H9 (cell line): Measurements from ENCODE around the gene VAV2. TPM values are rescaled to one million over a fixed set of nuclear protein-coding genes. Genes with fewer than 3 reads are reported as not detected.

Source experiments
- DNase-seq: peaks from one replicate; pipeline ENCODE4 v3.0.0-alpha.2; 2017
- H2AFZ ChIP-seq: one replicate; pipeline ENCODE4 v1.6.1; 2013; ENCODE audit warnings: mild to moderate bottlenecking, low read length, control low read depth, moderate library complexity
- H2AK5ac ChIP-seq: 2 replicates; pipeline ENCODE4 v1.6.1; 2013; ENCODE audit warnings: low read length, control low read depth, mixed read lengths; ENCODE audit not compliant: insufficient read length
- H2BK120ac ChIP-seq: one replicate; pipeline ENCODE4 v1.6.1; 2013; ENCODE audit warnings: low read depth, mild to moderate bottlenecking, low read length, control low read depth, inconsistent platforms; ENCODE audit not compliant: poor library complexity, severe bottlenecking
- H2BK12ac ChIP-seq: 2 replicates; pipeline ENCODE4 v1.6.1; 2013; ENCODE audit warnings: low read length, control low read depth, mixed read lengths, low read depth; ENCODE audit not compliant: insufficient read length
- H2BK15ac ChIP-seq: 2 replicates; pipeline ENCODE4 v1.6.1; 2013; ENCODE audit warnings: low read depth, low read length, control low read depth
- H2BK20ac ChIP-seq: one replicate; pipeline ENCODE4 v1.6.1; 2013; ENCODE audit warnings: low read depth, mild to moderate bottlenecking, low read length, control low read depth, inconsistent platforms; ENCODE audit not compliant: poor library complexity, severe bottlenecking
- H2BK5ac ChIP-seq: 2 replicates; pipeline ENCODE4 v1.6.1; 2013; ENCODE audit warnings: low read length, control low read depth, mixed read lengths; ENCODE audit not compliant: insufficient read length
- H3K14ac ChIP-seq: 2 replicates; pipeline ENCODE4 v1.6.1; 2013; ENCODE audit warnings: low read length, control low read depth; ENCODE audit not compliant: insufficient read depth
- H3K18ac ChIP-seq: 2 replicates; pipeline ENCODE4 v1.6.1; 2013; ENCODE audit warnings: low read depth, mild to moderate bottlenecking, mixed read lengths, low read length, control low read depth; ENCODE audit not compliant: insufficient read length
- H3K23ac ChIP-seq: 2 replicates; pipeline ENCODE4 v1.6.1; 2013; ENCODE audit warnings: low read length, control low read depth, mixed read lengths, low read depth; ENCODE audit not compliant: insufficient read length
- H3K23me2 ChIP-seq: 2 replicates; pipeline ENCODE4 v1.6.1; 2013; ENCODE audit warnings: low read depth, mild to moderate bottlenecking, mixed read lengths, low read length, control low read depth; ENCODE audit not compliant: insufficient read length, poor library complexity, severe bottlenecking
- H3K27ac ChIP-seq: 2 replicates; pipeline ENCODE4 v1.5.1; 2013; ENCODE audit warnings: low read length, control low read depth, mixed read lengths, low read depth; ENCODE audit not compliant: insufficient read length
- H3K27me3 ChIP-seq: 2 replicates; pipeline ENCODE4 v1.6.1; 2013; ENCODE audit warnings: low read length, control low read depth, inconsistent platforms; ENCODE audit not compliant: insufficient read depth
- H3K4ac ChIP-seq: 2 replicates; pipeline ENCODE4 v1.6.1; 2013; ENCODE audit warnings: low read depth, mild to moderate bottlenecking, control low read depth, inconsistent platforms, low read length, moderate library complexity
- H3K4me1 ChIP-seq: 2 replicates; pipeline ENCODE4 v1.6.1; 2013; ENCODE audit warnings: low read length, control low read depth, inconsistent platforms; ENCODE audit not compliant: insufficient read depth
- H3K4me2 ChIP-seq: 2 replicates; pipeline ENCODE4 v1.6.1; 2013; ENCODE audit warnings: low read length, control low read depth, mixed read lengths; ENCODE audit not compliant: insufficient read length, insufficient read depth
- H3K56ac ChIP-seq: 2 replicates; pipeline ENCODE4 v1.6.1; 2013; ENCODE audit warnings: low read depth, mild to moderate bottlenecking, mixed read lengths, low read length, control low read depth; ENCODE audit not compliant: insufficient read length
- H3K79me1 ChIP-seq: 2 replicates; pipeline ENCODE4 v1.6.1; 2013; ENCODE audit warnings: low read depth, mild to moderate bottlenecking, moderate library complexity, low read length, control low read depth, inconsistent platforms; ENCODE audit not compliant: insufficient read depth, poor library complexity, severe bottlenecking
- H3K79me2 ChIP-seq: 2 replicates; pipeline ENCODE4 v1.6.1; 2013; ENCODE audit warnings: low read length, control low read depth, inconsistent platforms; ENCODE audit not compliant: insufficient read depth
- H3K9ac ChIP-seq: 2 replicates; pipeline ENCODE4 v1.6.1; 2013; ENCODE audit warnings: low read length, control low read depth, mixed read lengths; ENCODE audit not compliant: insufficient read length; ENCODE audit errors: extremely low read depth
- H3K9me3 ChIP-seq: one replicate; pipeline ENCODE4 v1.6.1; 2013; ENCODE audit warnings: low read depth, low read length, inconsistent platforms; ENCODE audit not compliant: control insufficient read depth
- H3T11ph ChIP-seq: one replicate; pipeline ENCODE4 v1.6.1; 2013; ENCODE audit warnings: mild to moderate bottlenecking, low read length, control low read depth, inconsistent platforms
- H4K20me1 ChIP-seq: one replicate; pipeline ENCODE4 v1.6.1; 2013; ENCODE audit not compliant: control insufficient read depth, insufficient read length, insufficient read depth
- H4K5ac ChIP-seq: 2 replicates; pipeline ENCODE4 v1.6.1; 2013; ENCODE audit warnings: low read depth, mild to moderate bottlenecking, mixed read lengths, low read length, control low read depth; ENCODE audit not compliant: insufficient read length
- H4K8ac ChIP-seq: replicated peaks from 2 replicates; pipeline ENCODE4 v1.6.1; 2013; ENCODE audit warnings: low read length, control low read depth, mixed read lengths, low read depth; ENCODE audit not compliant: insufficient read length
- H4K91ac ChIP-seq: 2 replicates; pipeline ENCODE4 v1.6.1; 2013; ENCODE audit warnings: low read depth, mild to moderate bottlenecking, moderate library complexity, mixed read lengths, low read length, control low read depth; ENCODE audit not compliant: insufficient read length
- H3K27ac Mint-ChIP-seq, 3 experiments: 2 replicates in 2 of 3; 3 replicates in 1 of 3; pipeline ENCODE4 v1.8.0; 2020 to 2021; ENCODE audit warnings: mixed read lengths in 3 of 3, mild to moderate bottlenecking in 1 of 3, moderate library complexity in 1 of 3
- H3K27me3 Mint-ChIP-seq: 2 replicates; pipeline ENCODE4 v1.8.0; 2021; ENCODE audit warnings: low read depth, mild to moderate bottlenecking, moderate library complexity, mixed read lengths
- H3K36me3 Mint-ChIP-seq, 3 experiments: 2 replicates in 2 of 3; 3 replicates in 1 of 3; pipeline ENCODE4 v1.8.0; 2020 to 2021; ENCODE audit warnings: low read depth in 3 of 3, mixed read lengths in 3 of 3; ENCODE audit not compliant: insufficient read depth in 1 of 3
- H3K4me1 Mint-ChIP-seq, 2 experiments: 2 replicates each; pipeline ENCODE4 v1.8.0; 2020; ENCODE audit warnings: mixed read lengths in 2 of 2
- H3K4me3 Mint-ChIP-seq, 2 experiments: 2 replicates in 1 of 2; 3 replicates in 1 of 2; pipeline ENCODE4 v1.8.0; 2020 to 2021; ENCODE audit warnings: mild to moderate bottlenecking in 2 of 2, mixed read lengths in 2 of 2, moderate library complexity in 1 of 2
- H3K9me3 Mint-ChIP-seq, 2 experiments: 2 replicates in 1 of 2; 3 replicates in 1 of 2; pipeline ENCODE4 v1.8.0; 2020; ENCODE audit warnings: mild to moderate bottlenecking in 2 of 2, mixed read lengths in 2 of 2, moderate library complexity in 1 of 2
- WGBS: extraction: QIAGEN DNeasy Blood & Tissue Kit; methylation state at CpG from one replicate; pipeline ENCODE4 v1.1.7; 2013; ENCODE audit warnings: missing lambda C conversion rate, low lambda C conversion rate, mixed read lengths; ENCODE audit not compliant: insufficient read length; ENCODE audit errors: extremely low coverage; 5-methylcytosine and 5-hydroxymethylcytosine counted together
- total RNA-seq: library from RNA; stranded (reverse); gene quantifications from 2 replicates; pipeline ENCODE4 v1.2.1, GENCODE V29; 2021
- TF ChIP-seq, protein P1 (sequence below): fragments of 200-600 bp; sonication (generic); conservative IDR thresholded peaks from 3 replicates; pipeline ENCODE4 v1.8.0; 2021; ENCODE audit warnings: antibody characterized with exemption, mild to moderate bottlenecking

Gene VAV2
- total RNA-seq, 1 experiment from 2014 or later: 58.7 TPM

DNA sequence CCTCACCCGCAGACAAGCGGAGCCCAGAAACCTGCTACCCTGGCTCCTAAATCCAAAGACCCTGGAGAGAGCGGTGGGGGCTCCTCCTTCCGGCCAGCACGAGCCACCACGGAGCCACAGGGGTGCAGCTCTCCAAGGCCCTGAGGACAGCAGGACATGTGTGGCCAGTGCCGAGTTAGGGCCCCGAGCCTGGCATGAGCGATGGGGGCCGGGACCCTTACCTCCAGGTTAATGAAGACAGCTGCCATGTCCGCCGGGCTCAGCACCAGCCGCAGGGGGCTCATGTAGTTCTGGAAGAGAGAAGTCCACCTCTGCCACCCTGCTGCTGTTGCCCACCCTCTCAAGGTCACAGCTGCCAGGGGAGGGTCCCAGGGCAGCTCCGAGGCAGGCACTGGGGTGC is 185.1 kb downstream of the VAV2 start:
- TF ChIP-seq, protein P1, sequence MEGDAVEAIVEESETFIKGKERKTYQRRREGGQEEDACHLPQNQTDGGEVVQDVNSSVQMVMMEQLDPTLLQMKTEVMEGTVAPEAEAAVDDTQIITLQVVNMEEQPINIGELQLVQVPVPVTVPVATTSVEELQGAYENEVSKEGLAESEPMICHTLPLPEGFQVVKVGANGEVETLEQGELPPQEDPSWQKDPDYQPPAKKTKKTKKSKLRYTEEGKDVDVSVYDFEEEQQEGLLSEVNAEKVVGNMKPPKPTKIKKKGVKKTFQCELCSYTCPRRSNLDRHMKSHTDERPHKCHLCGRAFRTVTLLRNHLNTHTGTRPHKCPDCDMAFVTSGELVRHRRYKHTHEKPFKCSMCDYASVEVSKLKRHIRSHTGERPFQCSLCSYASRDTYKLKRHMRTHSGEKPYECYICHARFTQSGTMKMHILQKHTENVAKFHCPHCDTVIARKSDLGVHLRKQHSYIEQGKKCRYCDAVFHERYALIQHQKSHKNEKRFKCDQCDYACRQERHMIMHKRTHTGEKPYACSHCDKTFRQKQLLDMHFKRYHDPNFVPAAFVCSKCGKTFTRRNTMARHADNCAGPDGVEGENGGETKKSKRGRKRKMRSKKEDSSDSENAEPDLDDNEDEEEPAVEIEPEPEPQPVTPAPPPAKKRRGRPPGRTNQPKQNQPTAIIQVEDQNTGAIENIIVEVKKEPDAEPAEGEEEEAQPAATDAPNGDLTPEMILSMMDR: no peak
- Histone ChIP-seq H3K4me1 (no peaks in the 10 kb centered on the region), H2AFZ (no peak overlapping the region), H2BK12ac (no peak overlapping the region), H3K9me3 (no peaks in the 10 kb centered on the region), H2BK120ac (no peak overlapping the region), H3K9ac (no peak overlapping the region), H3K4ac (no peak overlapping the region), H4K5ac (no peak overlapping the region), H2AK5ac (no peak overlapping the region), H3K23ac (no peak overlapping the region), H4K8ac (no peak overlapping the region), H3K27ac (no peak overlapping the region), H3K79me1 (no peaks in the 10 kb centered on the region), H4K20me1 (no peaks in the 10 kb centered on the region), H3K27me3 (no peaks in the 10 kb centered on the region), H3K18ac (no peak overlapping the region), H2BK15ac (no peak overlapping the region), H2BK5ac (no peak overlapping the region), H3K79me2 (no peaks in the 10 kb centered on the region), H3K14ac (no peak overlapping the region), H2BK20ac (no peak overlapping the region), H3K4me2 (no peak overlapping the region), H3T11ph (no peak overlapping the region), H3K23me2 (no peaks in the 10 kb centered on the region), H3K56ac (no peak overlapping the region), H4K91ac (no peak overlapping the region)
- Mint-ChIP-seq H3K9me3 (no peaks in the 10 kb centered on the region), H3K27ac (peak overlapping the region in 1 of 3 experiments; percentile 16; a peak in 1 of 7 replicates), H3K27me3 (no peaks in the 10 kb centered on the region), H3K36me3 (peaks cover 0 to 38% (median 1%) of the 10 kb centered on the region in 3 experiments; a peak in 3 of 7 replicates), H3K4me3 (no peak overlapping the region), H3K4me1 (peaks cover 3 to 15% of the 10 kb centered on the region in 2 experiments; a peak in 3 of 4 replicates)
- no peak for DNase-seq
- WGBS: no CpG with 5 or more reads among the region's 14 CpGs
